ENCODE results near the gene SAT2. TPM values are rescaled to one million over a fixed set of nuclear protein-coding genes. Genes with fewer than 3 reads are reported as not detected.

SAT2 gene
- total RNA-seq, 1 experiment from 2014 or later: 52.0 TPM

- TF ChIP-seq EZH2 (IDR thresholded peaks at IDR 0.05; ENCODE audit: low read depth) (no peak), CTCF (conservative IDR thresholded peaks at IDR 0.05) (no peak)
- Histone ChIP-seq H3K36me3 (ENCODE audit: low read depth) (no peaks in the 10 kb centered on the region), H3K27ac (no peak overlapping the region), H3K9me2 (ENCODE audit: insufficient read depth) (no peaks in the 10 kb centered on the region), H3K79me2 (ENCODE audit: low read depth) (no peaks in the 10 kb centered on the region), H3K27me3 (ENCODE audit: insufficient read depth, low read depth) (no peaks in the 10 kb centered on the region), H3K4me1 (replicated peaks; ENCODE audit: insufficient read depth) (no peaks in the 10 kb centered on the region), H4K20me1 (ENCODE audit: insufficient read depth) (no peaks in the 10 kb centered on the region), H3F3A (ENCODE audit: insufficient read depth, low read depth) (no peaks in the 10 kb centered on the region), H3K4me3 (no peak overlapping the region), H2AFZ (no peak overlapping the region), H3K4me2 (no peak overlapping the region), H3K9me3 (ENCODE audit: insufficient read depth, low read depth) (no peaks in the 10 kb centered on the region)
- POLR2A ChIA-PET (ENCODE audit: unreplicated experiment): interaction anchor here (0.6 kb wide), 1 partner anchor 145 kb away, joined by 11 read pairs; no protein-coding TSS in a partner anchor
- no peak for DNase-seq
- no TSS peak for BruUV-seq (replicated peaks)
- intact Hi-C loops (cut with micrococcal nuclease; ENCODE audit: unreplicated experiment): no loop called here
- CTCF ChIA-PET: interaction anchor here (0.6 kb wide), 1 partner anchor 39 kb away, joined by 3 read pairs; no protein-coding TSS in a partner anchor
Measured at GRCh38 chr17:7620835-7621234, 6.8 kb downstream of the SAT2 start.

GRCh38 chr17:7618608-7619007, 9.0 kb downstream of the SAT2 start:
- Histone ChIP-seq H3K36me3 (ENCODE audit: low read depth) (no peaks in the 10 kb centered on the region), H3K4me3 (no peak overlapping the region), H3K27ac (no peak overlapping the region), H3K9me2 (ENCODE audit: insufficient read depth) (no peaks in the 10 kb centered on the region), H3K9me3 (ENCODE audit: insufficient read depth, low read depth) (no peaks in the 10 kb centered on the region), H3K79me2 (ENCODE audit: low read depth) (peaks cover 7% of the 10 kb centered on the region), H3F3A (ENCODE audit: insufficient read depth, low read depth) (no peaks in the 10 kb centered on the region), H3K4me2 (no peak overlapping the region), H2AFZ (no peak overlapping the region), H3K27me3 (ENCODE audit: insufficient read depth, low read depth) (no peaks in the 10 kb centered on the region), H3K4me1 (replicated peaks; ENCODE audit: insufficient read depth) (no peaks in the 10 kb centered on the region), H4K20me1 (ENCODE audit: insufficient read depth) (no peaks in the 10 kb centered on the region)
- no peak for DNase-seq
- intact Hi-C loops (cut with micrococcal nuclease; ENCODE audit: unreplicated experiment): no loop called here
- no TSS peak for BruUV-seq (replicated peaks)
- CTCF ChIA-PET: no interaction called here
- no peak for TF ChIP-seq CTCF (conservative IDR thresholded peaks at IDR 0.05)
- TF ChIP-seq EZH2 (IDR thresholded peaks at IDR 0.05; ENCODE audit: low read depth): no peak
- POLR2A ChIA-PET (ENCODE audit: unreplicated experiment): no interaction called here

DNA sequence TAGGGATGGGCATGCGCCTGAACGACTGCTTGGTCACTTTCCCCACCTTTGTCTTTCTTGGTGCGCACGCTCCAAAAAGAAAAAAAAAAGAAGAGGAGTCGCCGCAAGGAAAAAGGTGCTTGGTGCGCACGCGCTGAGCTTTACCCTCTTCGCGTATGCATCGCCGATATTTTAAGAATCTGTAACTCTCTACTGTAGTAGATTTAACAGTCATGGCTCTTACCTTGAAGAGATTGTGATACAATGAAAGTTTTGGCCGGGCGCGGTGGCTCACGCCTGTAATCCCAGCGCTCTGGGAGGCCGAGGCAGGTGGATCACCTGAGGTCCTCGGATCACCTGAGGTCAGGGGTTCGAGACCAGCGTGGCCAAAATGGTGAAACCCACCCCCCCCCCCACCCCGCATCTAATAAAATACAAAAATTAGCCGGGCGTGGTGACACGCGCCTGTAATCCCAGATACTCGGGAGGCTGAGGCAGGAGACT, 12.3 kb downstream of the SAT2 start:
- TF ChIP-seq EZH2 (IDR thresholded peaks at IDR 0.05; ENCODE audit: low read depth): no peak
- intact Hi-C loops (cut with micrococcal nuclease; ENCODE audit: unreplicated experiment): loop anchor here (1.0 to 2.0 kb wide), 3 partner anchors 25 to 71 kb away; partner anchors contain the start of gene SOX15
- Histone ChIP-seq H2AFZ (peak overlapping the region; percentile 71; the same call in 1 of the 2 replicates), H3K36me3 (ENCODE audit: low read depth) (no peaks in the 10 kb centered on the region), H3K9me2 (ENCODE audit: insufficient read depth) (no peaks in the 10 kb centered on the region), H3K27me3 (ENCODE audit: insufficient read depth, low read depth) (no peaks in the 10 kb centered on the region), H3K4me2 (peak overlapping the region; percentile 71), H3K27ac (peak overlapping the region; percentile 73), H3K4me3 (peak overlapping the region; percentile 55), H3F3A (ENCODE audit: insufficient read depth, low read depth) (no peaks in the 10 kb centered on the region), H3K79me2 (ENCODE audit: low read depth) (peaks cover 40% of the 10 kb centered on the region), H3K4me1 (replicated peaks; ENCODE audit: insufficient read depth) (peaks cover 22% of the 10 kb centered on the region), H3K9me3 (ENCODE audit: insufficient read depth, low read depth) (no peaks in the 10 kb centered on the region), H4K20me1 (ENCODE audit: insufficient read depth) (no peaks in the 10 kb centered on the region; the same call in 1 of the 2 replicates)
- BruUV-seq (replicated peaks): TSS peak; percentile 67
- ChIA-PET CTCF (interaction anchor here (0.6 to 1.3 kb wide), 9 partner anchors 35 to 705 kb away, joined by 3 to 9 read pairs (median 6); partner anchors contain the start of gene TP53), POLR2A (ENCODE audit: unreplicated experiment) (interaction anchor here (0.5 to 1.4 kb wide), 17 partner anchors 9 to 575 kb away, joined by 3 to 22 read pairs (median 6); partner anchors contain the start of genes ALOX12B, MPDU1, PLSCR3 and SAT2)
- no peak for DNase-seq

All from PC-9 (cell line).